ENCODE results near the gene SNRK. TPM values are rescaled to one million over a fixed set of nuclear protein-coding genes. Genes with fewer than 3 reads are reported as not detected.
A peak's percentile ranks its signal among the peaks of the same experiment; 100 is the strongest.

The SNRK gene
- total and polyA plus RNA-seq, 4 donors = 7.8 to 95.1 (median 38.7) TPM

GRCh38 chr3:43371494-43371893 lies 85.2 kb downstream of the SNRK start:
- Histone ChIP-seq H3K4me3 (ENCODE audit: low read length in 2 of 2) (no peak overlapping the region), H3K4me1 (ENCODE audit: control insufficient read depth in 1 of 2, insufficient read depth in 2 of 2, low read length in 2 of 2) (no peaks in the 10 kb centered on the region), H3K36me3 (ENCODE audit: control insufficient read depth in 1 of 2, insufficient read depth in 2 of 2, low read length in 1 of 2) (no peaks in the 10 kb centered on the region), H3K27me3 (ENCODE audit: control insufficient read depth in 1 of 2, insufficient read depth in 2 of 2, low read length in 1 of 2) (no peaks in the 10 kb centered on the region), H3K9me3 (ENCODE audit: control insufficient read depth, low read length) (no peaks in the 10 kb centered on the region), H3K27ac (ENCODE audit: low read depth in 1 of 2, low read length in 2 of 2) (no peak overlapping the region)
- WGBS, 2 donors = 92 to 97% methylated on average over 3 of the region's 3 CpGs
- intact Hi-C loops (cut with DNase I) = no loop called here
- ATAC-seq (ENCODE audit: low FRiP score) (no peak), DNase-seq (no peak)

GRCh38 chr3:43372007-43372740 lies 85.8 kb downstream of the SNRK start:
- DNase-seq (peak in 1 of 2 donors; percentile 22), ATAC-seq (ENCODE audit: low FRiP score) (no peak)
- H3K4me3 ChIP-seq (ENCODE audit: low read length in 2 of 2) = no peak overlapping the region
- no peaks in the 10 kb centered on the region for H3K27me3 ChIP-seq (ENCODE audit: control insufficient read depth in 1 of 2, insufficient read depth in 2 of 2, low read length in 1 of 2)
- H3K9me3 ChIP-seq (ENCODE audit: control insufficient read depth, low read length) = no peaks in the 10 kb centered on the region
- intact Hi-C loops (cut with DNase I) = no loop called here
- WGBS, 2 donors = 97 to 98% methylated on average over 10 of the region's 10 CpGs
- H3K27ac ChIP-seq (ENCODE audit: low read depth in 1 of 2, low read length in 2 of 2) = no peak overlapping the region
- no peaks in the 10 kb centered on the region for H3K36me3 ChIP-seq (ENCODE audit: control insufficient read depth in 1 of 2, insufficient read depth in 2 of 2, low read length in 1 of 2)
- H3K4me1 ChIP-seq (ENCODE audit: control insufficient read depth in 1 of 2, insufficient read depth in 2 of 2, low read length in 2 of 2) = no peaks in the 10 kb centered on the region

- ATAC-seq (ENCODE audit: low FRiP score) (no peak), DNase-seq (peak in 1 of 2 donors; percentile 14)
- Histone ChIP-seq H3K36me3 (ENCODE audit: control insufficient read depth in 1 of 2, insufficient read depth in 2 of 2, low read length in 1 of 2) (no peaks in the 10 kb centered on the region), H3K27ac (ENCODE audit: low read depth in 1 of 2, low read length in 2 of 2) (no peak overlapping the region), H3K9me3 (ENCODE audit: control insufficient read depth, low read length) (no peaks in the 10 kb centered on the region), H3K27me3 (ENCODE audit: control insufficient read depth in 1 of 2, insufficient read depth in 2 of 2, low read length in 1 of 2) (no peaks in the 10 kb centered on the region), H3K4me3 (ENCODE audit: low read length in 2 of 2) (no peak overlapping the region), H3K4me1 (ENCODE audit: control insufficient read depth in 1 of 2, insufficient read depth in 2 of 2, low read length in 2 of 2) (no peaks in the 10 kb centered on the region)
- WGBS, 2 donors = 67 to 73% methylated on average over 11 of the region's 11 CpGs
- intact Hi-C loops (cut with DNase I) = no loop called here
These were observed 86.6 kb downstream of the SNRK start for GRCh38 chr3:43372809-43373559.

GRCh38 chr3:43373560-43373928 lies 87.2 kb downstream of the SNRK start:
- Histone ChIP-seq H3K4me3 (ENCODE audit: low read length in 2 of 2) (no peak overlapping the region), H3K4me1 (ENCODE audit: control insufficient read depth in 1 of 2, insufficient read depth in 2 of 2, low read length in 2 of 2) (peaks cover 0 to 1% of the 10 kb centered on the region in 2 donors), H3K9me3 (ENCODE audit: control insufficient read depth, low read length) (no peaks in the 10 kb centered on the region), H3K27ac (ENCODE audit: low read depth in 1 of 2, low read length in 2 of 2) (no peak overlapping the region), H3K36me3 (ENCODE audit: control insufficient read depth in 1 of 2, insufficient read depth in 2 of 2, low read length in 1 of 2) (no peaks in the 10 kb centered on the region), H3K27me3 (ENCODE audit: control insufficient read depth in 1 of 2, insufficient read depth in 2 of 2, low read length in 1 of 2) (no peaks in the 10 kb centered on the region)
- DNase-seq (no peak), ATAC-seq (ENCODE audit: low FRiP score) (no peak)
- 88% methylated on average over 3 of the region's 3 CpGs for WGBS, 2 donors
- intact Hi-C loops (cut with DNase I) = no loop called here

GRCh38 chr3:43378066-43378935 lies 92.0 kb downstream of the SNRK start:
- ATAC-seq (ENCODE audit: low FRiP score) (no peak), DNase-seq (no peak)
- no peaks in the 10 kb centered on the region for H3K9me3 ChIP-seq (ENCODE audit: control insufficient read depth, low read length)
- WGBS, 2 donors = 87 to 92% methylated on average over 2 of the region's 2 CpGs
- no peak overlapping the region for H3K4me3 ChIP-seq (ENCODE audit: low read length in 2 of 2)
- H3K36me3 ChIP-seq (ENCODE audit: control insufficient read depth in 1 of 2, insufficient read depth in 2 of 2, low read length in 1 of 2) = no peaks in the 10 kb centered on the region
- H3K27me3 ChIP-seq (ENCODE audit: control insufficient read depth in 1 of 2, insufficient read depth in 2 of 2, low read length in 1 of 2) = no peaks in the 10 kb centered on the region
- peaks cover 0 to 2% of the 10 kb centered on the region in 2 donors for H3K4me1 ChIP-seq (ENCODE audit: control insufficient read depth in 1 of 2, insufficient read depth in 2 of 2, low read length in 2 of 2)
- H3K27ac ChIP-seq (ENCODE audit: low read depth in 1 of 2, low read length in 2 of 2) = peak overlapping the region; percentile 48 to 83
- intact Hi-C loops (cut with DNase I) = no loop called here

- H3K4me3 ChIP-seq (ENCODE audit: low read length in 2 of 2) = no peak overlapping the region
- peak in 1 of 2 donors; percentile 57 for DNase-seq
- H3K4me1 ChIP-seq (ENCODE audit: control insufficient read depth in 1 of 2, insufficient read depth in 2 of 2, low read length in 2 of 2) = peaks cover 0 to 2% of the 10 kb centered on the region in 2 donors
- H3K27ac ChIP-seq (ENCODE audit: low read depth in 1 of 2, low read length in 2 of 2) = peak overlapping the region; percentile 30 to 79
- no peaks in the 10 kb centered on the region for H3K27me3 ChIP-seq (ENCODE audit: control insufficient read depth in 1 of 2, insufficient read depth in 2 of 2, low read length in 1 of 2)
- ATAC-seq (ENCODE audit: low FRiP score) = peak; percentile 68
- no peaks in the 10 kb centered on the region for H3K9me3 ChIP-seq (ENCODE audit: control insufficient read depth, low read length)
- 9 to 10% methylated on average over 3 of the region's 3 CpGs for WGBS, 2 donors
- intact Hi-C loops (cut with DNase I) = no loop called here
- no peaks in the 10 kb centered on the region for H3K36me3 ChIP-seq (ENCODE audit: control insufficient read depth in 1 of 2, insufficient read depth in 2 of 2, low read length in 1 of 2)
These were observed 93.0 kb downstream of the SNRK start for GRCh38 chr3:43379343-43379742.

GRCh38 chr3:43388175-43388574 lies 101.8 kb downstream of the SNRK start:
- intact Hi-C loops (cut with DNase I) = no loop called here
- Histone ChIP-seq H3K4me3 (ENCODE audit: low read length in 2 of 2) (no peak overlapping the region), H3K27me3 (ENCODE audit: control insufficient read depth in 1 of 2, insufficient read depth in 2 of 2, low read length in 1 of 2) (no peaks in the 10 kb centered on the region), H3K36me3 (ENCODE audit: control insufficient read depth in 1 of 2, insufficient read depth in 2 of 2, low read length in 1 of 2) (no peaks in the 10 kb centered on the region), H3K9me3 (ENCODE audit: control insufficient read depth, low read length) (no peaks in the 10 kb centered on the region), H3K4me1 (ENCODE audit: control insufficient read depth in 1 of 2, insufficient read depth in 2 of 2, low read length in 2 of 2) (no peaks in the 10 kb centered on the region), H3K27ac (ENCODE audit: low read depth in 1 of 2, low read length in 2 of 2) (no peak overlapping the region)
- WGBS, 2 donors = 83 to 91% methylated on average over 5 of the region's 5 CpGs
- DNase-seq (no peak), ATAC-seq (ENCODE audit: low FRiP score) (no peak)

GRCh38 chr3:43388915-43389314 lies 102.6 kb downstream of the SNRK start:
- no peaks in the 10 kb centered on the region for H3K27me3 ChIP-seq (ENCODE audit: control insufficient read depth in 1 of 2, insufficient read depth in 2 of 2, low read length in 1 of 2)
- no peak overlapping the region for H3K4me3 ChIP-seq (ENCODE audit: low read length in 2 of 2)
- ATAC-seq (ENCODE audit: low FRiP score) (no peak), DNase-seq (no peak)
- H3K36me3 ChIP-seq (ENCODE audit: control insufficient read depth in 1 of 2, insufficient read depth in 2 of 2, low read length in 1 of 2) = no peaks in the 10 kb centered on the region
- H3K4me1 ChIP-seq (ENCODE audit: control insufficient read depth in 1 of 2, insufficient read depth in 2 of 2, low read length in 2 of 2) = no peaks in the 10 kb centered on the region
- intact Hi-C loops (cut with DNase I) = no loop called here
- H3K27ac ChIP-seq (ENCODE audit: low read depth in 1 of 2, low read length in 2 of 2) = no peak overlapping the region
- H3K9me3 ChIP-seq (ENCODE audit: control insufficient read depth, low read length) = no peaks in the 10 kb centered on the region
